A673 (cell line): ENCODE measurements around the gene DIRAS1. TPM values are rescaled to one million over a fixed set of nuclear protein-coding genes. Genes with fewer than 3 reads are reported as not detected.

ENCODE experiments used
- BruUV-seq: library from RNA; stranded (reverse); fragments of 400-500 nt; replicated peaks from 2 replicates; lab custom pipeline; 2021; lab: Mats Ljungman, UMichigan
- CTCF ChIA-PET: fragments of 300-600 bp; sonication (Branson Sonifier 250); formaldehyde crosslinking; loops from one replicate; lab custom pipeline; 2022; ENCODE audit warnings: antibody characterized with exemption; lab: Charles Lee
- POLR2A ChIA-PET: fragments of 300-600 bp; sonication (Branson Sonifier 250); formaldehyde crosslinking; loops from one replicate; lab custom pipeline; 2022; ENCODE audit warnings: antibody characterized with exemption; ENCODE audit not compliant: low non-redundant PET; lab: Charles Lee
- DNase-seq: peaks from one replicate; pipeline ENCODE4 v3.0.0-alpha.2; 2015; ENCODE audit warnings: low spot score
- H3K27ac ChIP-seq: fragments of 200-600 bp; sonication (generic); 2 replicates; pipeline ENCODE4 v1.5.1; 2016; ENCODE audit warnings: mixed run types, low read depth, mild to moderate bottlenecking, mixed read lengths, antibody characterized with exemption, low read length; ENCODE audit not compliant: poor library complexity, severe bottlenecking
- H3K27me3 ChIP-seq: fragments of 200-600 bp; sonication (generic); replicated peaks from 2 replicates; pipeline ENCODE4 v1.6.1; 2017; ENCODE audit warnings: mixed run types, low read depth, mild to moderate bottlenecking, mixed read lengths, antibody characterized with exemption, low read length; ENCODE audit not compliant: insufficient read depth, poor library complexity
- H3K36me3 ChIP-seq: fragments of 200-600 bp; sonication (generic); 2 replicates; pipeline ENCODE4 v1.6.1; 2016; ENCODE audit warnings: mixed run types, mild to moderate bottlenecking, mixed read lengths, antibody characterized with exemption, low read length; ENCODE audit not compliant: insufficient read depth, poor library complexity, severe bottlenecking
- H3K4me1 ChIP-seq: fragments of 200-600 bp; sonication (generic); 2 replicates; pipeline ENCODE4 v1.6.1; 2017; ENCODE audit warnings: mixed run types, mild to moderate bottlenecking, mixed read lengths, antibody characterized with exemption, low read length; ENCODE audit not compliant: insufficient read depth, poor library complexity, severe bottlenecking
- H3K4me3 ChIP-seq: fragments of 200-600 bp; sonication (generic); 2 replicates; pipeline ENCODE4 v1.5.1; 2016; ENCODE audit warnings: low read depth, mixed run types, mild to moderate bottlenecking, mixed read lengths, low read length; ENCODE audit not compliant: poor library complexity, severe bottlenecking
- H3K9me3 ChIP-seq: fragments of 200-600 bp; sonication (generic); 2 replicates; pipeline ENCODE4 v1.6.1; 2016; ENCODE audit warnings: mixed run types, low read depth, mild to moderate bottlenecking, mixed read lengths, antibody characterized with exemption, low read length; ENCODE audit not compliant: poor library complexity, severe bottlenecking
- EZH2 ChIP-seq: fragments of 200-600 bp; sonication (generic); IDR thresholded peaks from 2 replicates; pipeline ENCODE4 v1.6.1; 2017; ENCODE audit warnings: borderline replicate concordance, low read depth, mild to moderate bottlenecking, mixed read lengths, antibody characterized with exemption, low read length; ENCODE audit not compliant: poor library complexity, severe bottlenecking
- intact Hi-C: fragments of 100-400 bp; cut with micrococcal nuclease; formaldehyde crosslinking; loops from one replicate; pipeline ENCODE4 v1.10.0; 2022; ENCODE audit not compliant: unreplicated experiment
- total RNA-seq: library from RNA; stranded (reverse); gene quantifications from 2 replicates; pipeline ENCODE4 v1.2.3, GENCODE V29; 2021
- TF ChIP-seq, protein P1 (sequence below): fragments of 300-800, 200-600 bp; sonication (generic); conservative IDR thresholded peaks from 2 replicates; pipeline ENCODE4 v1.5.1; 2017; ENCODE audit warnings: low read depth, mild to moderate bottlenecking, antibody characterized with exemption, low read length, moderate library complexity, mixed read lengths

DIRAS1 gene
- total RNA-seq, 1 experiment from 2014 or later = 36.8 TPM

DNA sequence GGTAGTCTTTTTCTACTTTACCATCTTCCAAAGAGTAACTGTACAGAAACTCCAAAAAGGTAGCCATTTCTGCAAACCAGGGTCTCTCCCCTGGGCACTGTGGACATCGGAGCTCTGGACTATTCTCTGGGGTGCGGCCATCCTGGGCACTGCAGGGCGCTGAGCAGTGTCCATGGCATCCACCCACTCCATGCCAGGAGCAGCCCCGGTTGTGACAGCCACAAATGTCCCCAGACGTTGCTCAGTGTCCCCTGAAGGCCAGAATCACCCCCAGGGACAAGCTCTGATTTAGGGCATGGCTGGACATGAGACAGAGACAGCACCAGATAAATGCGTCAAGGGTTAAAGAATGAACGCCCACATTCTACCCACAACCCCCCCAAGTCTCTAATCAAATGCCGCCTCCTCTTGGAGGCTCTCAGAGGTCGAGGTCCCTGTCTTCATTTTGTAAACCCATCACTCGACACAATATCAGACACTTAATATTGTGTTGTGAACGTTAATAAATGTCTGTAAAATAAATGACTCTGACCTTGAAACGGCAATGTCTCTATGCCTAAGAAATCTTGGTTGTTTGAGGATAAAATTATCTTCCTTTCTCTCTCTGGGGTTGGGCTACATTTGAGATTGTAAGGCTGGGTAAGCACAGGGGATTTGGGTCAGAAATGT lies 27.5 kb downstream of the DIRAS1 start:
- no peaks in the 10 kb centered on the region for H3K4me1 ChIP-seq
- CTCF ChIA-PET = no interaction called here
- TF ChIP-seq, protein P1, sequence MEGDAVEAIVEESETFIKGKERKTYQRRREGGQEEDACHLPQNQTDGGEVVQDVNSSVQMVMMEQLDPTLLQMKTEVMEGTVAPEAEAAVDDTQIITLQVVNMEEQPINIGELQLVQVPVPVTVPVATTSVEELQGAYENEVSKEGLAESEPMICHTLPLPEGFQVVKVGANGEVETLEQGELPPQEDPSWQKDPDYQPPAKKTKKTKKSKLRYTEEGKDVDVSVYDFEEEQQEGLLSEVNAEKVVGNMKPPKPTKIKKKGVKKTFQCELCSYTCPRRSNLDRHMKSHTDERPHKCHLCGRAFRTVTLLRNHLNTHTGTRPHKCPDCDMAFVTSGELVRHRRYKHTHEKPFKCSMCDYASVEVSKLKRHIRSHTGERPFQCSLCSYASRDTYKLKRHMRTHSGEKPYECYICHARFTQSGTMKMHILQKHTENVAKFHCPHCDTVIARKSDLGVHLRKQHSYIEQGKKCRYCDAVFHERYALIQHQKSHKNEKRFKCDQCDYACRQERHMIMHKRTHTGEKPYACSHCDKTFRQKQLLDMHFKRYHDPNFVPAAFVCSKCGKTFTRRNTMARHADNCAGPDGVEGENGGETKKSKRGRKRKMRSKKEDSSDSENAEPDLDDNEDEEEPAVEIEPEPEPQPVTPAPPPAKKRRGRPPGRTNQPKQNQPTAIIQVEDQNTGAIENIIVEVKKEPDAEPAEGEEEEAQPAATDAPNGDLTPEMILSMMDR = no peak
- no peak for TF ChIP-seq EZH2
- no TSS peak for BruUV-seq
- intact Hi-C loops = no loop called here
- DNase-seq = no peak
- H3K27me3 ChIP-seq = no peaks in the 10 kb centered on the region
- H3K4me3 ChIP-seq = no peak overlapping the region
- no peak overlapping the region for H3K27ac ChIP-seq
- POLR2A ChIA-PET = interaction anchor here (0.6 kb wide), 1 partner anchor 114 kb away, joined by 3 read pairs; no protein-coding TSS in a partner anchor
- H3K36me3 ChIP-seq = no peaks in the 10 kb centered on the region
- no peaks in the 10 kb centered on the region for H3K9me3 ChIP-seq

DNA sequence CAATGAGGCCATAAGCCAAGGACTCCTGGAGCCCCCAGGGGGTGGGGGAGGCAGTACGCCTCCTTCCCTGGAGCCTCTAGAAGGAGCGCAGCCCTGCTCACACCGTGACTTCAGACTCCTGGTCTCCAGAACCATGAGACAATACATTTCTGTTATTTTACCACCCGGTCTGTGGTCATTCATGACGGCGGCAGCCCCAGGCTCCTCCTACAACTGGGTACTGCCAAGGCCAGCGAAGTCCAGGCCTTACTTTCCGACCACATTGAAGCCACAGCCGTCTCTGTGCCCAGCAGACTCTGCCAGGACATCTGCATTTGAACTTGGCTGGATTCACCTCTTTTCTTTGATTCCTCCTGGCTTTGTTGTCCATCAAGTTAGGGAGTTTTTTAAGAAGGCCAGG lies 29.2 kb downstream of the DIRAS1 start:
- H3K9me3 ChIP-seq = no peaks in the 10 kb centered on the region
- intact Hi-C loops = no loop called here

DNA sequence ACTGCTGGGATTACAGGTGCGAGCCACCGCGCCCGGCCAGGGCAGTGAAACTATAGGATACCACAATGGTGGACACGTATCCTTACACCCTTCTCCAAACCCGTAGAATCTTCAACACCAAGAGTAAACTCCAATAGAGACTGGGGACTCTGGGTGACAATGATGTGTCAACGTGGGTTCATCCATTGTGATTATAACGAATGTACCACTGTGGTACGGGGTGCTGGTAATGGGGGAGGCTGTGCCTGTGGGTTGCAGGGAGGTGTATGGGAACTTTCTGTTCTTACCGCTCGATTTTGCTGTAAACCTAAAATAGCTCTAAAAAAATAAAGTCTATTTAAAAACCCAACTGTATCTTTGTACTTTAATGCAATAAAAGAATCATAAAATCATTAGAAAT lies 30.3 kb downstream of the DIRAS1 start:
- H3K27ac ChIP-seq = no peak overlapping the region
- intact Hi-C loops = no loop called here
- TF ChIP-seq, protein P1 = no peak
- no peak for TF ChIP-seq EZH2
- H3K4me1 ChIP-seq = no peaks in the 10 kb centered on the region
- ChIA-PET CTCF (no interaction called here), POLR2A (no interaction called here)
- DNase-seq = no peak
- no peak overlapping the region for H3K4me3 ChIP-seq
- no peaks in the 10 kb centered on the region for H3K9me3 ChIP-seq
- H3K27me3 ChIP-seq = no peaks in the 10 kb centered on the region
- H3K36me3 ChIP-seq = no peaks in the 10 kb centered on the region
- no TSS peak for BruUV-seq

More for the DNA sequence above, 29.2 kb downstream of the DIRAS1 start:
- Histone ChIP-seq H3K27me3 (no peaks in the 10 kb centered on the region), H3K27ac (no peak overlapping the region), H3K4me3 (no peak overlapping the region), H3K4me1 (no peaks in the 10 kb centered on the region), H3K36me3 (no peaks in the 10 kb centered on the region)
- ChIA-PET CTCF (no interaction called here), POLR2A (no interaction called here)
- no TSS peak for BruUV-seq
- no peak for DNase-seq
- TF ChIP-seq, protein P1 = no peak
- TF ChIP-seq EZH2 = no peak
